Activated CD8-positive, alpha-beta memory T cell treated with anti-CD3 and anti-CD28 coated beads for 48 hours (primary cell): ENCODE results near the gene CHCHD1.
"Not testable (repeated sequence)": the region's sequence is repeated elsewhere in the genome, so short reads cannot be mapped to it uniquely, and the experiment has no call there.

ENCODE experiments used
- DNase-seq, 3 experiments: peaks; one replicate each; pipeline ENCODE4 v3.0.0-alpha.2; 2020; ENCODE audit warnings: low read depth in 2 of 3, low spot score in 2 of 3

Gene CHCHD1

DNA sequence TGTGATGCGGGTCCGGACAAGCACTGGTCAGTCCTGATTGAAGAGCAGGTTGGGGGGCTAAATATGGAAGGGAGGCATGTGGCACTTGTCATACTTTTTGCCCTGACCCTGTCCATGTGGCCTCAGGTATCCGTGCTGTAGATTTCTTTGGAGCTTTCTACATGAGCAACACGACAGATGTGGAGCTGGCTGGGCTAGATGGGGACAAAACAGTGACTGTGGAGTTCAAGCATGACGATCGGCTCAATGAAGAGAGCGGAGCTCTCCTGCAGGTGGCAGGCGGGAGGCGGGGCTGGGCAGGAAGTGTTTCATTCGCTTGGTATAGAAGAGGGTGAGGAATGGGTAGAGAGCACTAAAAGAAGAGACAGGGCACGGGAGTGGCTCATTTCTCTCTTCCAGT lies 13.0 kb upstream of the CHCHD1 start:
- no peak for DNase-seq

DNA sequence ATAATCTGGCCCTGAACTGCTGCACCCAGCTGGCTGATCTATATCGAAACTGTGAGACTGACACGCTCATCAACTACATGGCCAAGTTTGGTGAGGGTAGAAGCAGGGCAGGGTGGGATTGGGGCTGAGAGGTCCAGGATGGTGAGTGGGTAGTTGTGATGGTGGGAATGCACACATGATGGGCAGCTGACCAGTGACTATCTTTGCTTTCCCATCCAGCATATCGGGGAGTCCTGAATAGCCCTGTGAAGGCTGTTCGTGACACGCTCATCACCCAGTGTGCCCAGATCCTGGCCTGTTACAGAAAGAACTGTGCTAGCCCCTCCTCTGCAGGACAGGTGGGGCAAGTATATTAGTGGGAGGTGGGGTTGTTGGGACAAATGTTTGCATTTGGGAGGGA lies 12.5 kb upstream of the CHCHD1 start:
- DNase-seq: no peak

DNA sequence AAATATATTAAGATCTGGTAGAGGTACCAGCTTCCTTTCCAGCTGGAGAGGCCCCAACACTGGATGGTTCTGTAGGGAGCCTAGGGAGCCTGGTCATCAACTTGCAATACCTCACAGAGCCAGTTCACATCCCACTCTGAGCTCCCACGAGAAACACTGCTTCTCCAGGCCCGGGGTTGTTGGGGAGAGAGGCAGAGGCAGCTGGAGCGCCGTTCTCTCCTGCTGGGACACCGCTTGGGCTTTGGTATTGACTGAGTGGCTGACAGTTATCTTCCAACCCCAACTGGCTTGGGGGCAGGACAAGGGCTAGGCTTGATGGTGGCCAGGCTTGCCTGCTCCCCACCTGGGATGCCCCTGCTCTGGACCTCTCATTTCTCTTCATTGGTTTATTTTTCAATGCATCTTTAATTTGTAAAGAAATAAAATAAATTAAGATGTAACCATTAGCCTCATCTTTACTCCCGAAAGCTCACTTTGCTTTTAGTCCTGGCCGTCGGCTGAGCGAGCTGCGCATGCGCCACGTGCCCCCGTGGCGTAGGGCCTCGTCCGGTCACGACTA lies 10.0 kb upstream of the CHCHD1 start:
- peak in 1 of 3 experiments; percentile 56 for DNase-seq

DNA sequence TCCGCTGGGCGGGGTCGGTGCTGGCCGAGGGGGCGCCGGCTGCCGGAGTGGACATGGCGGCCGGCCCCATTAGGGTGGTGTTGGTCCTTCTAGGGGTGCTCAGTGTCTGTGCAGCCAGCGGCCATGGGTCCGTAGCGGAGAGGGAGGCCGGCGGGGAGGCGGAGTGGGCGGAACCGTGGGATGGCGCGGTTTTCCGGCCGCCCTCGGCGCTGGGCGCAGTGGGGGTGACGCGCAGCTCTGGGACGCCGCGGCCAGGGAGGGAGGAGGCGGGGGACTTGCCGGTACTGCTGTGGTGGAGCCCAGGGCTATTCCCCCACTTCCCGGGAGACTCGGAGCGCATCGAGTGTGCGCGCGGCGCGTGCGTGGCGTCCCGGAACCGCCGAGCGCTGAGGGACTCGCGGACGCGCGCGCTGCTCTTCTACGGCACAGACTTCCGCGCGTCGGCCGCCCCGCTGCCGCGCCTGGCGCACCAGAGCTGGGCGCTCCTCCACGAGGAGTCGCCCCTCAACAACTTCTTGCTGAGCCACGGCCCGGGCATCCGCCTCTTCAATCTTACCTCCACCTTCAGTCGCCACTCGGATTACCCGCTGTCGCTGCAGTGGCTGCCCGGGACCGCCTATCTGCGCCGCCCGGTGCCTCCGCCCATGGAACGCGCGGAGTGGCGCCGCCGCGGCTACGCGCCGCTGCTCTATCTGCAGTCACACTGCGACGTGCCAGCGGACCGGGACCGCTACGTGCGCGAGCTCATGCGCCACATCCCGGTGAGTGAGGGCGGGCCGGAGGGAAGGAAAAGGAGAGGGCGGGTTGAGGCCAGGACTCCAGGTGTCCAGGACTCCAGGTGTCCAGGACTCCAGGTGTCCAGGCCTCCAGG lies 9.3 kb upstream of the CHCHD1 start:
- DNase-seq: peak; percentile 59 to 74 (median 72)

DNA sequence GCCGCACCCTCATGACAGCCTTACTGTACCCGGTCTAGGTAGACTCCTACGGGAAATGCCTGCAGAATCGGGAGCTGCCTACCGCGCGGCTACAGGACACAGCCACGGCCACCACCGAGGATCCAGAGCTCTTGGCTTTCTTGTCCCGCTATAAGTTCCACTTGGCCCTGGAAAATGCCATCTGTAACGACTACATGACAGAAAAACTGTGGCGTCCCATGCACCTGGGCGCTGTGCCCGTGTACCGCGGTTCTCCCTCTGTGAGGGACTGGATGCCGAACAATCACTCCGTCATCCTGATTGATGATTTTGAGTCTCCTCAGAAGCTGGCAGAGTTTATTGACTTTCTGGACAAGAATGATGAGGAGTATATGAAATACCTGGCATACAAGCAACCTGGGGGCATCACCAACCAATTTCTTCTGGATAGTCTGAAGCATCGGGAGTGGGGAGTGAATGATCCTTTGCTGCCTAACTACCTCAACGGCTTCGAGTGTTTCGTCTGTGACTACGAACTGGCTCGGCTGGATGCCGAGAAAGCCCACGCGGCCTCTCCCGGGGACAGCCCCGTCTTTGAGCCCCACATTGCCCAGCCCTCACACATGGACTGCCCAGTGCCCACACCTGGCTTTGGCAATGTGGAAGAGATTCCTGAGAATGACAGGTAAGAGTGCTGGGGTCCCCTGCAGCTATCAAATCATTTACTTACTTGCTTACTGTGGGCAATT lies 8.5 kb upstream of the CHCHD1 start:
- DNase-seq: no peak

DNA sequence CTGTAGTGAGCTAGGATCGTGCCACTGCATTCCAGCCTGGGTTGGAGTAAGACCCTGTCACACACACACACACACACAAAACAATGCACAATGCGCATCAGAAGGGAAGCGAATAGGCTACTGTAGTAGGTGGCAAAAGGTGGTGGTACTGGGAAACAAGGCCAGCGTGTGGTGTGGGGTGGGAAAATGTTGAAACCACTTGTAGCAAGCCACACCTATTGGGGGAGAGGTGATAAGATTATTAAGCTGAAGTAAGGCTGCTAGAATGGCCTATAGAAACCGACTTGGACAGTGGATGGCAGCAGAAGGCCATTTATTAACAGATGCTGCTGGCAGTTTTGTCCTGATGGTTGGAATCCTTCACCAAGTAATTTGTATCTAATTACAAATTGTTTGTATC lies 7.2 kb upstream of the CHCHD1 start:
- no peak for DNase-seq

DNA sequence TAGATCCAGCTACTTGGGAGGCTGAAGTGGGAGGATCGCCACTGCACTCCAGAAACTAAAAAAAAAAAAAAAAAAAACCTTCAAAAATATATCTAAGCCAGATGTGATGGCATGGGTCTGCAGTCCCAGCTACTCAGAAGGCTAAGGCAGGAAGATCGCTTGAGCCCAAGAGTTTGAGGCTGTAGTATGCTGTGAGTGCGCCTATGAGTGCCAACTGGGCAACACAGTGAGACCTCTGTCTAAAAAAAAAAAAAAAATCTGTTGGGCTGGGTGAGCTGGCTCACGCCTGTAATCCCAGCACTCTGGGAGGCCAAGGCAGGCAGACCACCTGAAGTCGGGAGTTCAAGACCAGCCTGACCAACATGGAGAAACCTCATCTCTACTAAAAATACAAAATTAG lies 2.8 kb upstream of the CHCHD1 start:
- no peak for DNase-seq

DNA sequence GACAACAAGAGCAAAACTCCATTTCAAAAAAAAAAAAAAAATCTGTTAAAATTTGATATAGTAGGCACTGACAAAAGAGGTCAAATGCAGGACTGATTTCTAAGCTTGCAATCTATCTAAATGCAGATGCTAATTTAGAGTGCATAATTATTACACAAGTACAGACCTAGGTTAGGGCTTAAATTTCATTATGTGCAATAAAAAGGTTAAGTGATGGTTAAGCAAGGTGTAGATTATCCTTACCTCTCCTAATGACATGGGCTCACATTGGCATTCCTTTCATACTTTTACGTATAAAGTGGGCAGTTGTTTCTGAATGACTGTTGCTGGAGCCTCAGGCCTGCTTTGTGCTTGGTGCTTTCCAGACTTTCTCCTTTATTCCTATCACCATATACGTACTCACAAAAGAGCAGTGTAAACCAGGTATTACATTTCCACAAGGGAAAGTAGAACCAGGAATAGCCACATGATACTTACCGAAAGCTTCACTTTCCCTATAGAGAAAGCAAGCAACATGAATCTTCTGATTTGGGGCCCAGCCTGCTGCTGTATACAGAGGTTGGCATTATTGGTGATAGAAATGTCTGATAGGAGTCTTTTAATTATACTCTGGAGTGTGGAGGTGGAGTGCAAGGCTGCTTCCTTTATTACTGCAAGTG lies 2.2 kb upstream of the CHCHD1 start:
- no peak for DNase-seq

DNA sequence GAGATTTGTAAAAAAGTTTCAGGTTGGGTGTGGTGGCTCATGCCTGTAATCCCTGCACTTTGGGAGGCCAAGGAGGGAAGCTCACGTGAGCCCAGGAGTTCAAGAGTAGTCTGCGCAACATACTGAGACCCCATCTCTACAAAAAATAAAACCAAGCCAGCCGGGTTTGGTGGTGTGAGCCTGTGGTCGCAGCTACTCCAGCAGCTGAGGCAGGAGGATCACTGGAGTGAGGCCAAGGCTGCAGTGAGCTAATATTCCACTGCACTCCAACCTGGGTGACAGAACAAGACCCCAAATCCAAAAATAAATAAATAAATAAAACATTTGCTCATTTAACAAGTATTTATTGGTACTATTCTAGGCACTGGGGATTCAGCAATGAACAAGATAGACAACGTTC lies 1.5 kb upstream of the CHCHD1 start:
- no peak for DNase-seq

DNA sequence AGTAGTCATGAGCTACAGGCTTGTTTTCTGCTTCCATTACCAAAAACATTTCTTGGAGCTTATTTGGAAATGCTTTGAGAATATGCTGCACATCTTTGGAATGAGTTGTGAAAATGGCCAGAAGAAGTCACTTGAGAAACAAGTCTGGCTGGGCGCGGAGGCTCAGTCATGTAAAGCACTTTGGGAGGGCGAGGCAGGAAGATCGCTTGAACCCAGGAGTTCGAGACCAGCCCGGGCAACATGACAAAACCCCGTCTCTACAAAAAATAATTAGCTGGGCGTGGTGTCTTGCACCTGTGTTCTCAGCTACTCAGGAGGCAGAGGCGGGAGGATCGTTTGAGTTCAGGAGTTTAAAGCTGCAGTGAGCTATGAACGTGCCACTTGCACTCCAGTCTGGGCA lies 882 bp upstream of the CHCHD1 start:
- no peak for DNase-seq

DNA sequence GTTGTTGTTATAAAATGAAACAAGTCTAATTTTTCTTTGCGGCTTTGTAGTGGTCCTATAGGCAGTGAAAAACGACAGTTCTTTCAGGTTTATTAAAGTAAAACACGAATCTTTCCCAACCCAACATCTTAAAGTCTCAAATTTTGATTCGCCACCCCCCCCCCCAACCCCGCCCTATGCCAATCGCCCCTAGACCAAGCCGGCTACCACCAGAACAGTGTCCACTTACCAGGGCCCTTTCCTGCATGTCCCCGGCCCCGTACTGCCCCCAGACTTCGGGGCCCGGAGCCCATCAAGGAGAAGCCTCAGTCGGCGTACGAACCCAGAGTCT lies 335 bp upstream of the CHCHD1 start:
- no peak for DNase-seq

DNA sequence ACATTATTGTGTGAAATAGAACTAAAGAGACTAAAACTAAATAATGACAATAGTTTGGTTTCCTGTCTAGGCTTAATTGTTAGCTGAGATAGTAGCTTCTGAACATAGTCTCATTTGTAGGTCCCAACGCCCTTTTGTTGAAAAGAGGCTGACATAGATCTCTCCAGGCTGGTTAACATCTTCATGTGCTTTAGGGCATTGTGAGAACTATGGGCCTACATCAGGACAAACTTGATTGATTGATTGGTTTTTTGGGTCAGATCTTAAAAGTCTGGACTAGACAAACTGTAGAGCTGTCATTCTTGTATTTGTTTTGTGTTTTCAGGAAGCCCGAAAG lies 869 bp downstream of the CHCHD1 start:
- no peak for DNase-seq

DNA sequence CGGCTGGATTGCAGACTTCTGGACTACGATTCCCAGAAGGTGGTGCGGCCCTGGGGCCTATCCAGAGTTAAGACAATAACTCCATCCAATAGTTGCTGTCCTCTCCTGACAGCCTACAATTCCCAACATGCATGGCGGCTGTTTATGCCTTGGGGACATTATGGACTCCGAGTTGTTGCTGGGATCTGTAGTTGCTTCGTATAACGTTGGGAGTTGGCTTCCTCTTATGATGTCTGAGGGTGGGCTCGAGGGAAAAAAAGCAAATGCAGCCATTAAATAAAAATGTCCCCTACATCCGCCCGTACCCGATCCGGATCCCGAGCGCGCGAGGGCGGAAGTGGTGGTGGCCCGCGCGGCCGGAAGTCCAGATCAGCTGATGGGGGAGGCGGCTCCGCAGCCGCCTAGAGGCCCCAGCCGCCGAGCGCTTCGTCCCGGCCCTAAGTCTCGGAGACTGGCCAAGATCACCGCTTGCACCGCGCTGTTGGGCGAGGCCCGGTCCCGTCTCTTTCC lies 3.4 kb downstream of the CHCHD1 start, which contains the start of gene ZSWIM8:
ZSWIM8 (plus strand) TSS at position 396 of the 510 bp plus-strand sequence. CDS start 273 bp downstream, outside the sequence.
- peak; percentile 74 to 77 (median 75) for DNase-seq

DNA sequence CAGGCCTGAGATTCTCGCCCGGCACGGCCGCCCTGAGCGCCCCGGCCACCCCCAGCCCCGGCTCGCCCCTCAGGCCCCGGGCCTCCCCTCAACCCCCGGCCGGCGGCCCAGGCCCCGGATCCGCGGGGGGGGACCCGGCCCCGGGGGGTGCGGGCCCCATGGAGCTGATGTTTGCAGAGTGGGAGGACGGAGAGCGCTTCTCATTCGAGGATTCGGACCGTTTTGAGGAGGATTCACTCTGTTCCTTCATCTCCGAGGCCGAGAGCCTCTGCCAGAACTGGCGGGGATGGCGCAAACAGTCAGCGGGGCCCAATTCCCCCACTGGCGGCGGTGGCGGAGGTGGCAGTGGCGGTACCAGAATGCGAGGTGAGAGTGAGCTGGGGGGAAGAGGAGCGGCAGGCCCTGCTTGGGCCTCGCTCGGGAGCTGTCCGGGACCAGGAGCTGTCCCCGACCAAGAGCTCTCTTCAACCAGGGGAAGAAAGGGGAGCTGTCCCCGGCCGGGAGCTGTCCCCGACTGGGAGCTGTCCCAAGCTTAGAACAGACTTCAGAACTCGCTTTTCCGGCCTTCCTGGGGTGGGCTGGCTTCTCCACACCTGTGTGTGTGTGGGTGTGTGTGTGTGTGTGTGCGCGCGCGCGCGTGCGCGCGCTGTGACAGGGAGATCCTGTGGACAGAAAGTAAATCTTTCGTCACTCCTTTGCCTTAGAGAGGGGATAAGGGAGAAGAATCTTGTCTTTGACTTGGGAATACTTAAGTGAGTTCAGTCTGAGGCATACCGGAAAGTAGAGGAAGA lies 4.1 kb downstream of the CHCHD1 start:
- no peak for DNase-seq

DNA sequence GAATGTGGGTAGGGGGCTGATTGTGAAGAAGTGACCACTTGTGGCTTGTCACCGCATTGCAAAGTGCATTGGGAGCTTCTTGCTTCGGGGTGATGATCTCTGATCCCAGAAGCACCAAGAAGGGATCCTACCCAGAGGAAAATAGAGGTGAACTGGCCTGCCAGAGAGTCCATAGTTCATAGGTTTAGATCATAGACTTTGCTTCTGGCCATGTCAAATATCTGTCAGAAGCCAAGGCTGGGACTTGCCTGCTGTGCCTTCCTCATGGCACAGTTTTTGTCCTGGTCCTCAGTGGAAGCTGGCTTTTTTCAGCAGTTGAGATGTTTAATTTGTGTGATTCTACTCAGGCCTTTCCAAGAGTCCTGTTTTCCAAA lies 4.7 kb downstream of the CHCHD1 start:
- no peak for DNase-seq

DNA sequence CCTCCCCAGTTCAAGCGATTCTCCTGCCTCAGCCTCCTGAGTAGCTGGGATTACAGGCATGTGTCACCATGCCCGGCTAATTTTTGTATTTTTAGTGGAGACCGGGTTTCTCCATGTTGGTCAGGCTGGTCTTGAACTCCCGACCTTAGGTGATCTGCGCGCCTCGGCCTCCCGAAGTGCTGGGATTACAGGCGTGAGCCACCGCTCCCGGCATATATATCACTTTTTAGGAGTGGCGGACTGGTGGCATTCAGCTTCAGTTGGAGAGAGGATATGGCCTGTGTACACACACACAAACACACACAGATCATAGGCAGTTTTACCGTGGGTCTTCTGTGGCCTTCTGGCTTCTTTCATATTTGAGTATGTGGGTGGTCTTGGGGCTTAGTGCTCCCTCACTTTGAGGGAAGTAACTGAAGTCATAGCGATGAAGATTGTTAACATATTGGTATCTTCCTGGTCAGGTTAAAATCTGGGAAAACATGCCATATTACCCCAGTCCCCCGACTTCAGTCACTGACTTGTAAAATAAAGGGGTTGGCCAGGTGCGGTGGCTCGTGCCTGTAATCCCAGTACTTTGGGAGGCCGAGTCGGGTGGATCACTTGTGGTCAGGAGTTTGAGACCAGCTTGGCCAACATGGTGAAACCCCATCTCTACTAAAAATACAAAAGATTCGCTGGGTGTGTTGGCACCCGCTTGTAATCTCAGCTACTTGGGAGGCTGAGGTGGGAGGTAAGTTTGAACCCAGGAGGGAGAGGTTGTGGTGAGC lies 5.4 kb downstream of the CHCHD1 start:
- not testable (repeated sequence) for DNase-seq

DNA sequence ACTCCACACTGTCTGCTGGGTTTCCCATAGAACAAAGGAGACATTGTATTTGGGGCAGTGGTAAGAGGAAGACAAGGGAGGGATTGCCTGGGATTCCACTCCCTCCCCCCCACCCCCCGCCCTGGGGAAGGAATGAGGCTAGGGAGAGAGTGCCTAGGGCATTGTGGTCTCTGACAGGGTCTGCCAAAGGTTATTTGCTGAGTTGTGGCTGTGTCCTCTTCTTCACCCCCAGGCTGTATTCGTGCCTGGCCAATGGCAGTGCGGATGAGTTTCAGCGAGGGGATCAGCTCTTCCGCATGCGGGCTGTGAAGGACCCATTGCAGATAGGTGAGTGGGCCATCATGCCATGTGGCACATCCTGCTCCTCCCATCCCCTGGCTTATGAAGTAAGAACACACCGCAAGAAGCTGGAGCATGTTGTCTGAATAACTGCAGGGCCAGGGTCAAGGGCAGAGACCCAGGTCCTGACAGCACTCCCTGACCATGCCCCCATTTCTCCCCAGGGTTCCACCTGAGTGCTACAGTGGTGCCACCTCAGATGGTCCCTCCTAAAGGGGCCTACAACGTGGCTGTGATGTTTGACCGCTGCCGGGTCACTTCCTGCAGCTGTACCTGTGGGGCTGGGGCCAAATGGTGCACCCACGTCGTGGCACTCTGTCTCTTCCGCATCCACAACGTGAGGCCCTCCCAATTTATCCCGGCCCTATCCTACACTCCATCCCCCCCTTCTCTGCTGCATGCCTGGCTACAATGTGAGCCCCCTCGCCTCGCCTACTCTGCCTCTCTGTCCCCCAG lies 7.2 kb downstream of the CHCHD1 start:
- no peak for DNase-seq

DNA sequence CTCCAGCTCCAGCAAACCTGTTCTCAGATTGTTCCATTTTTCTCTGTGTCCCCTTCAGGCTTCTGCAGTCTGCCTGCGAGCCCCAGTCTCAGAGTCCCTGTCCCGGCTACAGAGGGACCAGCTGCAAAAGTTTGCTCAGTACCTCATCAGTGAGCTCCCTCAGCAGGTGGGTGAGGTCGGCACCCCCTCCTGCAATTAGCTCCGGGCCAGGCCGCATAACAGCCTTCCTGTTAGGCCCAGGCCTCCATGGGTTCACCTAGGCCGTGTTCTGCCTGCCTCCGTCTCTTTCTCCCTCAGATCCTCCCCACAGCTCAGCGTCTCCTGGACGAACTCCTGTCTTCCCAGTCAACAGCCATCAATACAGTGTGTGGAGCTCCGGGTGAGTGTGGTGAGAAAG lies 7.8 kb downstream of the CHCHD1 start:
- DNase-seq: no peak

DNA sequence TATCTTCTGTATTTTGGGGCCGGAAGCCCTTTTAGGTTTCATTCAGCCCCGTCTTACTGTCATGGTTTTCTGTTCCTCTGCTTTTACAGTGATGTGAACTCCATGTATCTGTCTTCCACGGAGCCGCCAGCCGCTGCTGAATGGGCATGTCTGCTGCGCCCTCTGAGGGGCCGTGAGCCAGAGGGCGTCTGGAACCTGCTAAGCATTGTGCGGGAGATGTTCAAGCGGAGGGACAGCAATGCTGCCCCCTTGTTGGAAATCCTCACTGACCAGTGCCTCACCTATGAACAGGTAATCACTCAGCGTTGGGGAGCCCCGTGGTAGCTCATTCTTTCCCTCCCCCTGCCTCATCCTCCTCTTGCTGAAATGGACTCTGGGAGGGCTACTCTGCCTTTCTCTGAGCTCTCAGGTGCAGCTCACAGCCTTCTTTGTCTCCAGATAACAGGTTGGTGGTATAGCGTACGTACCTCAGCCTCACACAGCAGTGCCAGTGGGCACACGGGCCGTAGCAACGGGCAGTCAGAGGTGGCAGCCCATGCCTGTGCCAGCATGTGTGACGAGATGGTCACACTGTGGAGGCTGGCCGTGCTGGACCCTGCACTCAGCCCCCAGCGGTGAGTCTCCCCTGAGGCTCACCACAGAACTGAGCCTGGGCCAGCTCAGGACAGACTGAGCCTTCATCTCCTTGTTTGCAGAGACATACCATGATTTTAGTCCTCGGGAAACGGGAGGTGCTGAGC lies 9.2 kb downstream of the CHCHD1 start:
- no peak for DNase-seq
